ENCODE measurements around the gene LZTS2.
A peak's percentile ranks its signal among the peaks of the same experiment; 100 is the strongest.
"Not testable (repeated sequence)": the region's sequence is repeated elsewhere in the genome, so short reads cannot be mapped to it uniquely, and the experiment has no call there.

LZTS2 gene

DNA sequence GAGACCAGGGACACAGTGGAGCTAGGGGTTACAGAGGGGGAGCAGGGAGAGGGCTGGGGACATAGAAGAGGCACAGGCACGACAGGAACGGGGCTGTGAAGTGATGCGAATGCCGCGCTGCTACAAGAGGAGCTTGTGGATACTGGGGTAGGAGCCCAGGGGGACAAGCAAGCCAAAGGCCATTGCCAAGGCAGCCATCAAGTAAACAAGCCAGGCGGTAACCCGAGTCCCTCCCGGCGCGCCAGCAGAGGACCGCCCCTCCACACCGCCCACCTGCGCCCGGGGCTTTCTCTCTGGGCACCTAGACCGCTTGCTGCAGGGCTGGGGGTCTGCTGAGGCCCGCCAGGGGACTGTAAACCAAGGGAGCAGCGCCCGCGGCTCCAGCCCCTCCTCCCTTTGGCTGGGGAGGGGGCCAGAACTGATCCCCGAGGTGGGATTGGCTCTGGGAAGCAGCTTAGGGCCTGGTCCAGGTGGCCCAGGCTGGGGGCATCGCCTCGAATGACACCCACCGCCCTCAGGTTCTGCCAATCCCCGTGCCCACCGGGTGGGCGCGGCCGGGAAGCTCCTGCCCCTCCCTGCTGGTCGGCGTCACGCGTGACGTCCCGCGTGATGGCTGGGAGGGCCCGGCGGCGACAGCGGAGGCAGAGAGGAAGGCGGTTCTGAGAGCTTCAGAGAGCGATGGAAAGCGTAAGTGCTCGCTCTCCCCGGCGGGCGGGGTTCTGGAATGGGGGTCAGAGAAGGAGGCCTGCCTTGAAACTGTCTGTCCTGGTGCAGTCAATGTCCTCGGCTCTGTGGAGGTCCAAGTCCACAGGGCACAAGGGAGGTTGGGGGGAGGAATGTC, 32.4 kb downstream of the LZTS2 start:
- DNase-seq (peak; percentile 70 to 74 (median 73)), ATAC-seq (replicated peaks) (peak; percentile 60)
- peak overlapping the region; percentile 83 to 89 for H3K4me3 Mint-ChIP-seq
- H3K4me1 Mint-ChIP-seq (ENCODE audit: low read depth in 2 of 2): peaks cover 20 to 24% of the 10 kb centered on the region in 2 donors
- no peaks in the 10 kb centered on the region for H3K9me3 Mint-ChIP-seq
- peaks cover 25% of the 10 kb centered on the region for H3K36me3 Mint-ChIP-seq (ENCODE audit: insufficient read depth)
- peaks cover 0 to 11% of the 10 kb centered on the region in 2 donors for H3K27me3 Mint-ChIP-seq
- peak overlapping the region; percentile 93 to 99 for H3K27ac Mint-ChIP-seq

GRCh38 chr10:101032637-101033224, 33.1 kb downstream of the LZTS2 start:
- no peaks in the 10 kb centered on the region for H3K9me3 Mint-ChIP-seq
- DNase-seq: peak in 1 of 3 experiments; percentile 20

GRCh38 chr10:101033276-101033675, 33.7 kb downstream of the LZTS2 start:
- peak overlapping the region; percentile 93 to 99 for H3K27ac Mint-ChIP-seq
- H3K27me3 Mint-ChIP-seq: peaks cover 0 to 11% of the 10 kb centered on the region in 2 donors
- DNase-seq (no peak), ATAC-seq (replicated peaks) (no peak)
- peak overlapping the region; percentile 15 to 89 for H3K4me3 Mint-ChIP-seq
- H3K9me3 Mint-ChIP-seq: no peaks in the 10 kb centered on the region
- peaks cover 34% of the 10 kb centered on the region for H3K36me3 Mint-ChIP-seq (ENCODE audit: insufficient read depth)
- peaks cover 20 to 24% of the 10 kb centered on the region in 2 donors for H3K4me1 Mint-ChIP-seq (ENCODE audit: low read depth in 2 of 2)

More at GRCh38 chr10:101032637-101033224, 33.1 kb downstream of the LZTS2 start:
- H3K27me3 Mint-ChIP-seq: peaks cover 0 to 11% of the 10 kb centered on the region in 2 donors
- peak overlapping the region; percentile 83 to 89 for H3K4me3 Mint-ChIP-seq
- H3K4me1 Mint-ChIP-seq (ENCODE audit: low read depth in 2 of 2): peaks cover 20 to 24% of the 10 kb centered on the region in 2 donors
- H3K36me3 Mint-ChIP-seq (ENCODE audit: insufficient read depth): peaks cover 29% of the 10 kb centered on the region
- peak; percentile 19 for ATAC-seq (replicated peaks)
- H3K27ac Mint-ChIP-seq: peak overlapping the region; percentile 93 to 99

DNA sequence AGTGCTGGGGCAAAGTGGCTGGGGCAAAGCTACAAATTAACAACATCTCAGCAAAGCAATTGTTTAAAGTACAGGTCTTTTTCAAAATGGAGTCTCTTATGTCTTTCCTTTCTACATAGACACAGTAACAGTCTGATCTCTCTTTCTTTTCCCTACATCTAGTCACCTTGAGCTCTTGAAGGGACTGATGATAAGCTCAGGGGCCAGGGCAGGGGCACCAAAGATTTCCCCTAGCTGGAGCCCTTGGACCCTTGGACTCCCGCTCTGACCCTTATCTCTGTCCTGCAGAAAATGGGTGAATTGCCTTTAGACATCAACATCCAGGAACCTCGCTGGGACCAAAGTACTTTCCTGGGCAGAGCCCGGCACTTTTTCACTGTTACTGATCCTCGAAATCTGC, 34.8 kb downstream of the LZTS2 start:
- Mint-ChIP-seq H3K36me3 (ENCODE audit: insufficient read depth) (peaks cover 38% of the 10 kb centered on the region), H3K4me1 (ENCODE audit: low read depth in 2 of 2) (peaks cover 20 to 24% of the 10 kb centered on the region in 2 donors), H3K27ac (peak overlapping the region in 1 of 2 donors; percentile 35)
- not testable (repeated sequence) for ATAC-seq (replicated peaks); H3K9me3 Mint-ChIP-seq; DNase-seq; H3K27me3 Mint-ChIP-seq; H3K4me3 Mint-ChIP-seq

- H3K27ac Mint-ChIP-seq: no peak overlapping the region
- DNase-seq (no peak), ATAC-seq (replicated peaks) (no peak)
- H3K27me3 Mint-ChIP-seq: no peaks in the 10 kb centered on the region
- H3K36me3 Mint-ChIP-seq (ENCODE audit: insufficient read depth): peaks cover 38% of the 10 kb centered on the region
- no peak overlapping the region for H3K4me3 Mint-ChIP-seq
- no peaks in the 10 kb centered on the region for H3K9me3 Mint-ChIP-seq
- H3K4me1 Mint-ChIP-seq (ENCODE audit: low read depth in 2 of 2): peaks cover 20 to 24% of the 10 kb centered on the region in 2 donors
These were observed 35.7 kb downstream of the LZTS2 start for GRCh38 chr10:101035314-101035713.

DNA sequence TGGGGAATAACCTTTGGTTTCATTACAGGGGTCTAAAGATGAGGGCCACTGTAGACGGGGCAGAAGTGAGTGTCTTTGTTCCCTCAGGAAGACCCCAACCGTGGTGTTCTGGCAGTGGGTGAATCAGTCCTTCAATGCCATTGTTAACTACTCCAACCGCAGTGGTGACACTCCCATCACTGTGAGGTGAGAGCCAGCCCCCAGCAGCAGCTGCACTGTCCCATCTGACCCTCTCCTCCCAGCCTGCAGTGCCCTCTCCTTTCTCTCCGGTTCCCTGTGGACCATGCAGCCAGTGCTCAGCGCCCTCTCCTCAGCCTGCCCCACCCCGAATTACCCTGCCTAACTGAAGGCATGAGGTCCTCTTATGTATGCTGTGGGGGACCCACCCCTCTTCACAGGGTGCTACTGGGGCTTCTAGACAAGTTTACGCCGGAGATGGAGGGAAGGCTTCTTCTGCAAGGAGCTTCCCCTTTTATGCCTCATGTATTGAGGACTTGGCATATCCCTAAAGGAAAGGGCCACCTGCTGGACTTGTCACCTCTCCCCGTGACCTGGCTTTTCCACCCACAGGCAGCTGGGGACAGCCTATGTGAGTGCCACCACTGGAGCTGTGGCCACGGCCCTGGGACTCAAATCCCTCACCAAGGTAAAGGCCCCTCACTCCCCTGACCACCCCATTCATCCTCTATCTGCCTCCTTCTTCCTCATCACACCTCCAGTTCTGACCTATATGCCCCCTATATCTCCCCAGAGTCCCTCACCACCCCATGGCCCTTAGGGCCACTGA, 36.5 kb downstream of the LZTS2 start:
- peaks cover 38% of the 10 kb centered on the region for H3K36me3 Mint-ChIP-seq (ENCODE audit: insufficient read depth)
- DNase-seq: no peak
- H3K4me3 Mint-ChIP-seq: no peak overlapping the region
- H3K9me3 Mint-ChIP-seq: no peaks in the 10 kb centered on the region
- peak overlapping the region in 1 of 2 donors; percentile 8 for H3K27ac Mint-ChIP-seq
- H3K4me1 Mint-ChIP-seq (ENCODE audit: low read depth in 2 of 2): peaks cover 18 to 22% of the 10 kb centered on the region in 2 donors
- no peaks in the 10 kb centered on the region for H3K27me3 Mint-ChIP-seq
- ATAC-seq (replicated peaks): no peak

DNA sequence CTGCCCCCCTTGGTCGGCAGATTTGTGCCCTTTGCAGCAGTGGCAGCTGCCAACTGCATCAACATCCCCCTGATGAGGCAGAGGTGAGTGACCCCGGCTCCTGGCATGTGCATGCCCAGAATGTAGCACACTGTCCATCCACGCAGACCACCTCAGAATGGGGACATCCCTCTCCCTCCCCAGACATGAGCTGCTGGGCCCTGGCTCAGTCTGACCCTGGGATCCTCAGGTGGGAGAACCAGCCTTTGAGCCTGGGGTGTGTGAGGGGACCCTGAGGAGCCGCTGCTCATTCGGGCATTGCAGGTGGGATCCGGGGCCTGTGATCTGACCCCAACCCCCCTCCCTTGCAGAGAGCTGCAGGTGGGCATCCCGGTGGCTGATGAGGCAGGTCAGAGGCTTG, 37.1 kb downstream of the LZTS2 start:
- H3K9me3 Mint-ChIP-seq: no peaks in the 10 kb centered on the region
- DNase-seq (no peak), ATAC-seq (replicated peaks) (no peak)
- no peak overlapping the region for H3K27ac Mint-ChIP-seq
- H3K36me3 Mint-ChIP-seq (ENCODE audit: insufficient read depth): peaks cover 36% of the 10 kb centered on the region
- H3K27me3 Mint-ChIP-seq: no peaks in the 10 kb centered on the region
- H3K4me1 Mint-ChIP-seq (ENCODE audit: low read depth in 2 of 2): peaks cover 19 to 21% of the 10 kb centered on the region in 2 donors
- H3K4me3 Mint-ChIP-seq: no peak overlapping the region

DNA sequence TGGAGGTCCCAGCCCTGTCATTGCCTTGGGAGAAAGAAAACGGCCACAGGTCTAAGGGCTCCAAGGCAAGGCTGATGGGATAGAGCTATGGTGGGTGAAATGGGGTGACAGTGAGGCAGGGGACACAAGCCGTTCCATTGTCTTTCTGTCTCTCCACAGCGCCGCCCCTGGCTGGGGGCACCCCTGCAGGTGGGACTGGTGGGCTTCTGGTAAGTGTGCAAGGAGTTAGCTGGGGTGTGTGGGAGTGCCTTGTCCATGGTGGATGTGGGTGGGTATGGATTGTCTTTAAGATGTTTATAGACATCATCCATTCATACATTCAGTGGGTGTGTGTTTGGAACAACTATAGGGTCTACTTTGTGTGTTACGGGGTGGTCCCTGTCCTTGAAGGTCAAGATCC, 38.9 kb downstream of the LZTS2 start:
- H3K4me3 Mint-ChIP-seq: no peak overlapping the region
- H3K36me3 Mint-ChIP-seq (ENCODE audit: insufficient read depth): peaks cover 39% of the 10 kb centered on the region
- no peaks in the 10 kb centered on the region for H3K27me3 Mint-ChIP-seq
- H3K4me1 Mint-ChIP-seq (ENCODE audit: low read depth in 2 of 2): peaks cover 23 to 25% of the 10 kb centered on the region in 2 donors
- DNase-seq: no peak
- no peaks in the 10 kb centered on the region for H3K9me3 Mint-ChIP-seq
- no peak for ATAC-seq (replicated peaks)
- no peak overlapping the region for H3K27ac Mint-ChIP-seq

DNA sequence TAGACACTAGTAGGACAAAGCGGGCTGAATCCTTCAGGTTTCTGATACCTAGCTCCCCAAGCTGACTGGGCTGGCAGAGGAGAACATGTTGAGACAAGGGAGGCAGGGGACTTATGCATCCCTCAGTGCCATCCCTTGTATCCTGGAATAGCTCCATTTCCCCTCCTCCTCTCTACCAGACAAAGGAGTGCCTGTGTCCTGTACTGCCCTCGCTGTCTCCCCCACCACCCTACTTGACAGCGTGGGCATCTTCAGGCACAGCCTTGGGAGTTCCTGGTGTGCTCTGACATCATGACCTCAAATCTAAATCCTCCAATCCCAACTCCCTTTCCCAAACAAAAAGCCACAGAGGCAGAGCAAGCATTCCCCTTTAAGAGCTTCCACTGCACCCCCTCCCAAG, 40.5 kb downstream of the LZTS2 start:
- Mint-ChIP-seq H3K27me3 (no peaks in the 10 kb centered on the region), H3K4me1 (ENCODE audit: low read depth in 2 of 2) (peaks cover 23% of the 10 kb centered on the region in 2 donors), H3K27ac (no peak overlapping the region), H3K4me3 (no peak overlapping the region), H3K9me3 (no peaks in the 10 kb centered on the region), H3K36me3 (ENCODE audit: insufficient read depth) (peaks cover 35% of the 10 kb centered on the region)
- no peak for ATAC-seq (replicated peaks)
- no peak for DNase-seq

- no peak overlapping the region for H3K4me3 Mint-ChIP-seq
- no peak for DNase-seq
- no peaks in the 10 kb centered on the region for H3K27me3 Mint-ChIP-seq
- no peak overlapping the region for H3K27ac Mint-ChIP-seq
- H3K36me3 Mint-ChIP-seq (ENCODE audit: insufficient read depth): peaks cover 33% of the 10 kb centered on the region
- no peak for ATAC-seq (replicated peaks)
- peaks cover 23% of the 10 kb centered on the region in 2 donors for H3K4me1 Mint-ChIP-seq (ENCODE audit: low read depth in 2 of 2)
- H3K9me3 Mint-ChIP-seq: no peaks in the 10 kb centered on the region
These were observed 41.2 kb downstream of the LZTS2 start for GRCh38 chr10:101040851-101041250.

DNA sequence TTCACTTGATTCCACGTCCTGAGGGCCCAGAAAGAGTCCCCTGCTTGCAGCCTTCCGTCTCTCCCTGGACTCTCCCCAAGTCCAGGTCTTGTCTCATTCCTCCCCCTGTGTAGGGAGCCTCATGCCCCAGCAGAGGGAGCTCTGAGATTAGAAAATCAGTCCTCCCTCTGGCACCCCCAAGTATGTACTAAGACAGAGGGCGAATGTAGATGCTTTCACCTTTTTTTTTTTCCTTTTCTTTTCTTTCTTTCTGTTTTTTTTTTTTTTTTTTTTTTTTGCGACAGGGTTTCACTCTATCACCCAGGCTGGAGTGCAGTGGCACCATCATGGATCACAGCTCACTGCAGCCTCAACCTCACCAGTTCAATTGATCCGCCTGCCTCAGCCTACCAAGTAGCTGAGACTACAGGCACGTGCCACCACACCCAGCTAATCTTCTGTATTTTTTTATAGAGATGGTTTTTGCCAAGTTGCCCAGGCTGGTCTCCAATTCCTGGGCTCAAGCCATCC, 41.7 kb downstream of the LZTS2 start:
- Mint-ChIP-seq H3K36me3 (ENCODE audit: insufficient read depth) (peaks cover 29% of the 10 kb centered on the region), H3K4me1 (ENCODE audit: low read depth in 2 of 2) (peaks cover 23% of the 10 kb centered on the region in 2 donors), H3K27me3 (peaks cover 0 to 2% of the 10 kb centered on the region in 2 donors), H3K4me3 (no peak overlapping the region), H3K27ac (no peak overlapping the region), H3K9me3 (no peaks in the 10 kb centered on the region)
- DNase-seq: peak; percentile 71 to 78 (median 77)
- ATAC-seq (replicated peaks): peak; percentile 88

DNA sequence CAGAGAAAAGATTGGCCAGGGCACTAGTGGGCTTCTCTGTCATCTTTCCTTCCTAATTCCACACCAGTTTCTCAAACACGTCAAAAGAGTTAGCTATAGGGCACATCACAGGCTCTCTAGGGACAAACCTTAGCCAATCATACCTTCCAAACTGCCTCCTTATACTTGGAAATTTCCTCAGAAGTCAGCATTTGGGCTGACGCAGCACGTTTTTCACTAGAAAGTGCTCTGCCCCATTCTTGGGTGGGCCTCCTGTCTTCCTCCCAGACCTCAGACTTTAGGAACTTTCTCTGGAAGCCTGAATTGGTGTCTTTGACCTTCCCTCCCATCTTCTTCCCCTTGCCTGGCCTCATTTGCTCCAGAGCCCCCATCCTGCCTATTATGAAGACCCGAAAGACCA, 42.5 kb downstream of the LZTS2 start:
- H3K27ac Mint-ChIP-seq: peak overlapping the region; percentile 92 to 98
- H3K27me3 Mint-ChIP-seq: peaks cover 5 to 10% of the 10 kb centered on the region in 2 donors
- no peaks in the 10 kb centered on the region for H3K9me3 Mint-ChIP-seq
- no peak for ATAC-seq (replicated peaks)
- H3K4me3 Mint-ChIP-seq: peak overlapping the region; percentile 98 to 99
- peaks cover 25% of the 10 kb centered on the region for H3K36me3 Mint-ChIP-seq (ENCODE audit: insufficient read depth)
- H3K4me1 Mint-ChIP-seq (ENCODE audit: low read depth in 2 of 2): peaks cover 23% of the 10 kb centered on the region in 2 donors
- DNase-seq: no peak
